K562 (cell line): ENCODE measurements around the gene DLGAP3. TPM values are rescaled to one million over a fixed set of nuclear protein-coding genes. Genes with fewer than 3 reads are reported as not detected.

Source experiments
- CEBPG ChIP-seq, 3 experiments: fragments of 200-800 bp in 1 of 3; sonication (Bioruptor generic) in 1 of 3; sonication (generic) in 1 of 3; formaldehyde crosslinking in 1 of 3; IDR thresholded peaks in 2 of 3; conservative IDR thresholded peaks in 1 of 3; 2 replicates each; pipeline versions ENCODE4 v1.6.1 to v1.8.0; 2016 to 2022; ENCODE audit warnings: missing compliant biosample characterization in 2 of 3, missing genetic modification characterization in 2 of 3, mild to moderate bottlenecking in 1 of 3, missing genetic modification reagents in 1 of 3
- GABPA ChIP-seq: fragments of 200-800 bp; sonication (Bioruptor generic); conservative IDR thresholded peaks from 2 replicates; pipeline ENCODE4 v1.6.1; 2016; ENCODE audit warnings: low read depth, missing genetic modification characterization, missing compliant biosample characterization
- MTA1 ChIP-seq: fragments of 450-650 bp; IDR thresholded peaks from 2 replicates; pipeline ENCODE4 v1.6.1; 2017; ENCODE audit warnings: borderline replicate concordance
- TRIM24 ChIP-seq, 2 experiments: fragments of 450-650 bp; IDR thresholded peaks; 2 replicates each; pipeline ENCODE4 v1.6.1; 2016
- polyA plus RNA-seq, 8 experiments: library from polyadenylated mRNA; depleted of rRNA in 4 of 8; stranded (reverse) in 5 of 8; unstranded in 3 of 8; fragments of >200 nt; fragmentation: Nextera tagmentation in 2 of 8; fragmentation: Illumina TruSeq in 1 of 8; extraction: Ambion mirVana in 2 of 8; extraction: Trizol in 1 of 8; gene quantifications; 2 replicates each; pipeline versions ENCODE4 v1.2.1 to v1.2.3, GENCODE V29; 2011 to 2014; ENCODE audit warnings: inconsistent platforms in 1 of 8, missing spikeins in 1 of 8
- total RNA-seq, 7 experiments: library from RNA; depleted of rRNA in 6 of 7; stranded (reverse); fragments of >200 nt in 6 of 7; fragmentation: Illumina TruSeq in 2 of 7; extraction: Trizol in 2 of 7; gene quantifications; 2 replicates each; pipeline versions ENCODE4 v1.2.1 to v1.2.3, GENCODE V29; 2011 to 2021; ENCODE audit warnings: low replicate concordance in 1 of 7
- TF ChIP-seq, protein P1 (sequence below), 2 experiments: fragments of 450-650 bp in 1 of 2; sonication (generic) in 1 of 2; formaldehyde crosslinking in 1 of 2; IDR thresholded peaks; 2 replicates each; pipeline versions ENCODE4 v1.7.1 to v1.9.0; 2016 to 2022; ENCODE audit warnings: inconsistent platforms in 1 of 2, mild to moderate bottlenecking in 1 of 2, missing genetic modification reagents in 1 of 2
- TF ChIP-seq, protein P2 (sequence below): sonication (generic); formaldehyde crosslinking; IDR thresholded peaks from 2 replicates; pipeline ENCODE4 v1.8.0; 2022; ENCODE audit warnings: mild to moderate bottlenecking, missing genetic modification reagents
- TF ChIP-seq, protein P3 (sequence below): fragments of 250-450 bp; sonication (Bioruptor Pico); IDR thresholded peaks from 2 replicates; pipeline ENCODE4 v1.9.0; 2021; ENCODE audit warnings: mild to moderate bottlenecking
- TF ChIP-seq, protein P4 (sequence below): fragments of 450-650 bp; formaldehyde crosslinking; IDR thresholded peaks from 2 replicates; pipeline ENCODE4 v1.4.0; 2020; ENCODE audit warnings: mild to moderate bottlenecking, moderate library complexity
- TF ChIP-seq, protein P5 (sequence below): fragments of 450-650 bp; IDR thresholded peaks from one replicate; pipeline ENCODE4 v1.6.1; 2018; ENCODE audit warnings: mild to moderate bottlenecking, moderate library complexity; ENCODE audit not compliant: partially characterized antibody

Gene DLGAP3
- total and polyA plus RNA-seq, 9 of the 15 experiments (the other 6 are each of a cell fraction or from before 2014, with no cell fraction given), result 0.01 to 0.16 (median 0.07) TPM; not detected in 6

DNA sequence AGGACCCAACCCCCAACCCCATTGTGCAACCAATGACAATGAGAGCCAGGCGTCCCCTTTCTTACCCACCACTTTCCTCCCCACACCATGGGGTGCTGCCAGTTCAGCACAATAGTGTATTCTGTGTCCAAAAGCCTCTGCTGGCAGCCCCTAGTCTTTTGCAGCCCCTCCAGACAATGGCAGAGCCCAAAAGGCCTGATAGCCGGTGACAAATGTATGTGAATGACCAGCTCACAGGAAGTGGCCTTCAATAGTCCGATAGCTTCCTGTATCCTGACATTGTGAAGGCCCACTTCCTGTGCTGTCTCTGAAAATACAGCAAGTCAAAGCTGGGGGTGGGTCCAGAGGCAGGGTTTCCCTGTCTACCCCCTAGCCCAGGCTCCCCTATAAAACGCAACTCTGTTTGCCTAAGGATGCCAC is 86.5 kb downstream of the DLGAP3 start (continued):
- TF ChIP-seq, protein P1, sequence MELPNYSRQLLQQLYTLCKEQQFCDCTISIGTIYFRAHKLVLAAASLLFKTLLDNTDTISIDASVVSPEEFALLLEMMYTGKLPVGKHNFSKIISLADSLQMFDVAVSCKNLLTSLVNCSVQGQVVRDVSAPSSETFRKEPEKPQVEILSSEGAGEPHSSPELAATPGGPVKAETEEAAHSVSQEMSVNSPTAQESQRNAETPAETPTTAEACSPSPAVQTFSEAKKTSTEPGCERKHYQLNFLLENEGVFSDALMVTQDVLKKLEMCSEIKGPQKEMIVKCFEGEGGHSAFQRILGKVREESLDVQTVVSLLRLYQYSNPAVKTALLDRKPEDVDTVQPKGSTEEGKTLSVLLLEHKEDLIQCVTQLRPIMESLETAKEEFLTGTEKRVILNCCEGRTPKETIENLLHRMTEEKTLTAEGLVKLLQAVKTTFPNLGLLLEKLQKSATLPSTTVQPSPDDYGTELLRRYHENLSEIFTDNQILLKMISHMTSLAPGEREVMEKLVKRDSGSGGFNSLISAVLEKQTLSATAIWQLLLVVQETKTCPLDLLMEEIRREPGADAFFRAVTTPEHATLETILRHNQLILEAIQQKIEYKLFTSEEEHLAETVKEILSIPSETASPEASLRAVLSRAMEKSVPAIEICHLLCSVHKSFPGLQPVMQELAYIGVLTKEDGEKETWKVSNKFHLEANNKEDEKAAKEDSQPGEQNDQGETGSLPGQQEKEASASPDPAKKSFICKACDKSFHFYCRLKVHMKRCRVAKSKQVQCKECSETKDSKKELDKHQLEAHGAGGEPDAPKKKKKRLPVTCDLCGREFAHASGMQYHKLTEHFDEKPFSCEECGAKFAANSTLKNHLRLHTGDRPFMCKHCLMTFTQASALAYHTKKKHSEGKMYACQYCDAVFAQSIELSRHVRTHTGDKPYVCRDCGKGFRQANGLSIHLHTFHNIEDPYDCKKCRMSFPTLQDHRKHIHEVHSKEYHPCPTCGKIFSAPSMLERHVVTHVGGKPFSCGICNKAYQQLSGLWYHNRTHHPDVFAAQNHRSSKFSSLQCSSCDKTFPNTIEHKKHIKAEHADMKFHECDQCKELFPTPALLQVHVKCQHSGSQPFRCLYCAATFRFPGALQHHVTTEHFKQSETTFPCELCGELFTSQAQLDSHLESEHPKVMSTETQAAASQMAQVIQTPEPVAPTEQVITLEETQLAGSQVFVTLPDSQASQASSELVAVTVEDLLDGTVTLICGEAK (IDR thresholded peaks at IDR 0.05), result peak; percentile 57; the same call in 1 of the 2 replicates
- TF ChIP-seq, protein P1 (CRISPR knock-in tag; IDR thresholded peaks at IDR 0.05), result no peak
- TF ChIP-seq TRIM24 (IDR thresholded peaks at IDR 0.05) (no peak), CEBPG (CRISPR knock-in tag; IDR thresholded peaks at IDR 0.05) (no peak), CEBPG (tag; conservative IDR thresholded peaks at IDR 0.05 in 1 of 2, IDR thresholded peaks at IDR 0.05 in 1 of 2) (peak in 1 of 2 experiments; percentile 34; a peak in 1 of 4 replicates), GABPA (tag) (peak; percentile 84), MTA1 (no peak)
- TF ChIP-seq, protein P2, sequence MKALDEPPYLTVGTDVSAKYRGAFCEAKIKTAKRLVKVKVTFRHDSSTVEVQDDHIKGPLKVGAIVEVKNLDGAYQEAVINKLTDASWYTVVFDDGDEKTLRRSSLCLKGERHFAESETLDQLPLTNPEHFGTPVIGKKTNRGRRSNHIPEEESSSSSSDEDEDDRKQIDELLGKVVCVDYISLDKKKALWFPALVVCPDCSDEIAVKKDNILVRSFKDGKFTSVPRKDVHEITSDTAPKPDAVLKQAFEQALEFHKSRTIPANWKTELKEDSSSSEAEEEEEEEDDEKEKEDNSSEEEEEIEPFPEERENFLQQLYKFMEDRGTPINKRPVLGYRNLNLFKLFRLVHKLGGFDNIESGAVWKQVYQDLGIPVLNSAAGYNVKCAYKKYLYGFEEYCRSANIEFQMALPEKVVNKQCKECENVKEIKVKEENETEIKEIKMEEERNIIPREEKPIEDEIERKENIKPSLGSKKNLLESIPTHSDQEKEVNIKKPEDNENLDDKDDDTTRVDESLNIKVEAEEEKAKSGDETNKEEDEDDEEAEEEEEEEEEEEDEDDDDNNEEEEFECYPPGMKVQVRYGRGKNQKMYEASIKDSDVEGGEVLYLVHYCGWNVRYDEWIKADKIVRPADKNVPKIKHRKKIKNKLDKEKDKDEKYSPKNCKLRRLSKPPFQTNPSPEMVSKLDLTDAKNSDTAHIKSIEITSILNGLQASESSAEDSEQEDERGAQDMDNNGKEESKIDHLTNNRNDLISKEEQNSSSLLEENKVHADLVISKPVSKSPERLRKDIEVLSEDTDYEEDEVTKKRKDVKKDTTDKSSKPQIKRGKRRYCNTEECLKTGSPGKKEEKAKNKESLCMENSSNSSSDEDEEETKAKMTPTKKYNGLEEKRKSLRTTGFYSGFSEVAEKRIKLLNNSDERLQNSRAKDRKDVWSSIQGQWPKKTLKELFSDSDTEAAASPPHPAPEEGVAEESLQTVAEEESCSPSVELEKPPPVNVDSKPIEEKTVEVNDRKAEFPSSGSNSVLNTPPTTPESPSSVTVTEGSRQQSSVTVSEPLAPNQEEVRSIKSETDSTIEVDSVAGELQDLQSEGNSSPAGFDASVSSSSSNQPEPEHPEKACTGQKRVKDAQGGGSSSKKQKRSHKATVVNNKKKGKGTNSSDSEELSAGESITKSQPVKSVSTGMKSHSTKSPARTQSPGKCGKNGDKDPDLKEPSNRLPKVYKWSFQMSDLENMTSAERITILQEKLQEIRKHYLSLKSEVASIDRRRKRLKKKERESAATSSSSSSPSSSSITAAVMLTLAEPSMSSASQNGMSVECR (CRISPR knock-in tag), result peak; percentile 2; the same call in 1 of the 2 replicates
- TF ChIP-seq, protein P3, sequence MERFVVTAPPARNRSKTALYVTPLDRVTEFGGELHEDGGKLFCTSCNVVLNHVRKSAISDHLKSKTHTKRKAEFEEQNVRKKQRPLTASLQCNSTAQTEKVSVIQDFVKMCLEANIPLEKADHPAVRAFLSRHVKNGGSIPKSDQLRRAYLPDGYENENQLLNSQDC (CRISPR knock-in tag), result no peak
- TF ChIP-seq, protein P4, sequence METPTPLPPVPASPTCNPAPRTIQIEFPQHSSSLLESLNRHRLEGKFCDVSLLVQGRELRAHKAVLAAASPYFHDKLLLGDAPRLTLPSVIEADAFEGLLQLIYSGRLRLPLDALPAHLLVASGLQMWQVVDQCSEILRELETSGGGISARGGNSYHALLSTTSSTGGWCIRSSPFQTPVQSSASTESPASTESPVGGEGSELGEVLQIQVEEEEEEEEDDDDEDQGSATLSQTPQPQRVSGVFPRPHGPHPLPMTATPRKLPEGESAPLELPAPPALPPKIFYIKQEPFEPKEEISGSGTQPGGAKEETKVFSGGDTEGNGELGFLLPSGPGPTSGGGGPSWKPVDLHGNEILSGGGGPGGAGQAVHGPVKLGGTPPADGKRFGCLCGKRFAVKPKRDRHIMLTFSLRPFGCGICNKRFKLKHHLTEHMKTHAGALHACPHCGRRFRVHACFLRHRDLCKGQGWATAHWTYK (CRISPR knock-in tag), result 0 out of 2 replicates have a peak, but pooled peaks have one; percentile 45
- TF ChIP-seq, protein P5, sequence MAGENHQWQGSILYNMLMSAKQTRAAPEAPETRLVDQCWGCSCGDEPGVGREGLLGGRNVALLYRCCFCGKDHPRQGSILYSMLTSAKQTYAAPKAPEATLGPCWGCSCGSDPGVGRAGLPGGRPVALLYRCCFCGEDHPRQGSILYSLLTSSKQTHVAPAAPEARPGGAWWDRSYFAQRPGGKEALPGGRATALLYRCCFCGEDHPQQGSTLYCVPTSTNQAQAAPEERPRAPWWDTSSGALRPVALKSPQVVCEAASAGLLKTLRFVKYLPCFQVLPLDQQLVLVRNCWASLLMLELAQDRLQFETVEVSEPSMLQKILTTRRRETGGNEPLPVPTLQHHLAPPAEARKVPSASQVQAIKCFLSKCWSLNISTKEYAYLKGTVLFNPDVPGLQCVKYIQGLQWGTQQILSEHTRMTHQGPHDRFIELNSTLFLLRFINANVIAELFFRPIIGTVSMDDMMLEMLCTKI, result no peak
